Prostate gland (tissue), 2 donors: ENCODE data around the gene REN. TPM values are rescaled to one million over a fixed set of nuclear protein-coding genes. Genes with fewer than 3 reads are reported as not detected.
A peak's percentile ranks its signal among the peaks of the same experiment; 100 is the strongest.

ENCODE experiments used
- DNase-seq: peaks from one replicate; pipeline ENCODE4 v3.0.0-alpha.2; 2019; ENCODE audit warnings: low spot score
- H3K27ac ChIP-seq, 2 donors: fragments of 200-600 bp; sonication (generic); 2 replicates each; pipeline ENCODE4 v1.5.1; 2017 to 2019
- H3K27me3 ChIP-seq: fragments of 200-600 bp; sonication (generic); replicated peaks from 2 replicates; pipeline ENCODE4 v1.5.1; 2019; ENCODE audit not compliant: insufficient read depth
- H3K36me3 ChIP-seq, 2 donors: fragments of 200-600 bp; sonication (generic); 1 replicate in 1 of 2; 2 replicates in 1 of 2; pipeline versions ENCODE4 v1.5.1 to v1.8.1; 2017 to 2019
- H3K4me1 ChIP-seq: fragments of 200-600 bp; sonication (generic); replicated peaks from 2 replicates; pipeline ENCODE4 v1.5.1; 2019
- H3K4me3 ChIP-seq, 2 donors: fragments of 200-600 bp; sonication (generic); 2 replicates each; pipeline ENCODE4 v1.5.1; 2017 to 2019
- H3K9me3 ChIP-seq: fragments of 200-600 bp; sonication (generic); 2 replicates; pipeline ENCODE4 v1.5.1; 2017
- CTCF ChIP-seq, 4 experiments: fragments of 200-600 bp in 2 of 4; fragments of 450-650 bp in 2 of 4; sonication (generic) in 2 of 4; IDR thresholded peaks; 1 replicate in 3 of 4; 2 replicates in 1 of 4; pipeline ENCODE4 v1.5.1; 2016 to 2019; ENCODE audit warnings: antibody characterized with exemption in 4 of 4, mild to moderate bottlenecking in 2 of 4, moderate library complexity in 2 of 4
- POLR2A ChIP-seq: fragments of 450-650 bp; IDR thresholded peaks from one replicate; pipeline ENCODE4 v1.6.1; 2016; ENCODE audit warnings: antibody characterized with exemption, mild to moderate bottlenecking
- POLR2AphosphoS5 ChIP-seq: sonication (generic); formaldehyde crosslinking; IDR thresholded peaks from one replicate; pipeline ENCODE4 v1.6.1; 2017; ENCODE audit warnings: antibody characterized with exemption
- WGBS: methylation state at CpG from one replicate; pipeline ENCODE4 v1.1.5; 2018; 5-methylcytosine and 5-hydroxymethylcytosine counted together
- intact Hi-C: fragments of 100-400 bp; cut with DNase I; formaldehyde crosslinking; loops from one replicate; pipeline ENCODE4 v1.14.2; 2022
- total RNA-seq, 2 donors: library from RNA; depleted of rRNA; stranded (reverse); fragments of >200 nt; gene quantifications; one replicate each; pipeline ENCODE4 v1.1.0, GENCODE V29; 2016

Gene REN
- total RNA-seq, 2 donors from 2014 or later = 0.36 TPM; not detected in 1

- Histone ChIP-seq H3K27ac (no peak overlapping the region), H3K9me3 (no peaks in the 10 kb centered on the region), H3K4me3 (no peak overlapping the region), H3K36me3 (no peaks in the 10 kb centered on the region), H3K4me1 (no peaks in the 10 kb centered on the region), H3K27me3 (no peaks in the 10 kb centered on the region)
- TF ChIP-seq CTCF (IDR thresholded peaks at IDR 0.05) (no peak), POLR2A (no peak), POLR2AphosphoS5 (no peak)
- WGBS = 89% methylated on average over 12 of the region's 12 CpGs
- intact Hi-C loops = no loop called here
- DNase-seq = no peak
These were observed 35.4 kb upstream of the REN start for GRCh38 chr1:204201348-204202040.

- no peaks in the 10 kb centered on the region for H3K9me3 ChIP-seq
- WGBS = 69% methylated on average over 9 of the region's 9 CpGs
- TF ChIP-seq POLR2A = no peak
- TF ChIP-seq POLR2AphosphoS5 = no peak
- TF ChIP-seq CTCF (IDR thresholded peaks at IDR 0.05) = no peak
- peak overlapping the region in 1 of 2 donors; percentile 43 for H3K27ac ChIP-seq
- intact Hi-C loops = no loop called here
- no peak for DNase-seq
- no peaks in the 10 kb centered on the region for H3K27me3 ChIP-seq
- no peaks in the 10 kb centered on the region for H3K36me3 ChIP-seq
- H3K4me1 ChIP-seq = peaks cover 8% of the 10 kb centered on the region
- no peak overlapping the region for H3K4me3 ChIP-seq
These were observed 33.4 kb upstream of the REN start for GRCh38 chr1:204199579-204199978.

GRCh38 chr1:204198348-204199340 is 32.5 kb upstream of the REN start:
- Histone ChIP-seq H3K4me3 (no peak overlapping the region), H3K9me3 (no peaks in the 10 kb centered on the region), H3K27me3 (no peaks in the 10 kb centered on the region), H3K27ac (peak overlapping the region; percentile 43 to 60), H3K4me1 (peaks cover 8% of the 10 kb centered on the region), H3K36me3 (no peaks in the 10 kb centered on the region)
- peak; percentile 75 for DNase-seq
- intact Hi-C loops = no loop called here
- peak; percentile 52 for TF ChIP-seq POLR2A
- peak; percentile 77 for TF ChIP-seq POLR2AphosphoS5
- peak in 2 of 4 experiments; percentile 31 to 40 for TF ChIP-seq CTCF (IDR thresholded peaks at IDR 0.05)
- 49% methylated on average over 18 of the region's 18 CpGs for WGBS

GRCh38 chr1:204197068-204197467 is 30.9 kb upstream of the REN start:
- 83% methylated on average over 5 of the region's 5 CpGs for WGBS
- Histone ChIP-seq H3K36me3 (no peaks in the 10 kb centered on the region), H3K27ac (no peak overlapping the region), H3K4me1 (peaks cover 8% of the 10 kb centered on the region), H3K4me3 (no peak overlapping the region), H3K27me3 (no peaks in the 10 kb centered on the region), H3K9me3 (no peaks in the 10 kb centered on the region)
- DNase-seq = no peak
- no peak for TF ChIP-seq CTCF (IDR thresholded peaks at IDR 0.05)
- no peak for TF ChIP-seq POLR2A
- TF ChIP-seq POLR2AphosphoS5 = no peak
- intact Hi-C loops = no loop called here
